ENCODE measurements around the gene FPGS. TPM values are rescaled to one million over a fixed set of nuclear protein-coding genes. Genes with fewer than 3 reads are reported as not detected.
A peak's percentile ranks its signal among the peaks of the same experiment; 100 is the strongest.

The FPGS gene
- total and polyA plus RNA-seq, 4 donors: 42.5 to 115 (median 93.6) TPM

- H3K27ac ChIP-seq (ENCODE audit: low read depth in 1 of 2, low read length in 1 of 2): peak overlapping the region in 1 of 2 donors; percentile 71
- no peak overlapping the region for H3K9ac ChIP-seq (ENCODE audit: insufficient read depth in 1 of 2, low read length in 2 of 2)
- H3K4me1 ChIP-seq (ENCODE audit: control insufficient read depth in 5 of 5, insufficient read depth in 5 of 5, low read length in 5 of 5): peaks cover 0 to 10% (median 4%) of the 10 kb centered on the region in 5 donors
- no peaks in the 10 kb centered on the region for H3K9me3 ChIP-seq (ENCODE audit: control insufficient read depth in 4 of 4, insufficient read depth in 3 of 4, low read length in 3 of 4)
- DNase-seq (no peak), ATAC-seq (ENCODE audit: insufficient read depth, low FRiP score) (no peak)
- 42 to 55% methylated on average over 5 of the region's 5 CpGs for WGBS, 2 donors
- peaks cover 0 to 3% (median under 1%) of the 10 kb centered on the region in 4 donors for H3K36me3 ChIP-seq (ENCODE audit: control insufficient read depth in 4 of 4, insufficient read depth in 4 of 4, low read length in 4 of 4)
- no peak overlapping the region for H3K4me3 ChIP-seq
- no peak for TF ChIP-seq CTCF (IDR thresholded peaks at IDR 0.05; ENCODE audit: control extremely low read depth, extremely low read depth)
- no peaks in the 10 kb centered on the region for H3K27me3 ChIP-seq (ENCODE audit: control insufficient read depth in 3 of 3, insufficient read depth in 3 of 3, low read length in 2 of 3)
These were observed 25.8 kb upstream of the FPGS start for GRCh38 chr9:127776924-127777289.

GRCh38 chr9:127777368-127777980, 25.2 kb upstream of the FPGS start:
- peak overlapping the region in 1 of 2 donors; percentile 5 for H3K27ac ChIP-seq (ENCODE audit: low read depth in 1 of 2, low read length in 1 of 2)
- H3K4me1 ChIP-seq (ENCODE audit: control insufficient read depth in 5 of 5, insufficient read depth in 5 of 5, low read length in 5 of 5): peaks cover 0 to 10% (median 4%) of the 10 kb centered on the region in 5 donors
- no peaks in the 10 kb centered on the region for H3K9me3 ChIP-seq (ENCODE audit: control insufficient read depth in 4 of 4, insufficient read depth in 3 of 4, low read length in 3 of 4)
- H3K4me3 ChIP-seq: no peak overlapping the region
- 31 to 63% methylated on average over 18 of the region's 18 CpGs for WGBS, 2 donors
- H3K27me3 ChIP-seq (ENCODE audit: control insufficient read depth in 3 of 3, insufficient read depth in 3 of 3, low read length in 2 of 3): no peaks in the 10 kb centered on the region
- no peak for TF ChIP-seq CTCF (IDR thresholded peaks at IDR 0.05; ENCODE audit: control extremely low read depth, extremely low read depth)
- no peak for DNase-seq
- H3K9ac ChIP-seq (ENCODE audit: insufficient read depth in 1 of 2, low read length in 2 of 2): no peak overlapping the region
- no peak for ATAC-seq (ENCODE audit: insufficient read depth, low FRiP score)
- peaks cover 0 to 3% (median under 1%) of the 10 kb centered on the region in 4 donors for H3K36me3 ChIP-seq (ENCODE audit: control insufficient read depth in 4 of 4, insufficient read depth in 4 of 4, low read length in 4 of 4)

GRCh38 chr9:127778280-127779135, 24.2 kb upstream of the FPGS start, which contains the start of gene SH2D3C:
Gene SH2D3C (minus strand): TSS chr9:127778666. CDS start chr9:127778627, 39 bp downstream.
- Histone ChIP-seq H3K27me3 (ENCODE audit: control insufficient read depth in 3 of 3, insufficient read depth in 3 of 3, low read length in 2 of 3) (no peaks in the 10 kb centered on the region), H3K36me3 (ENCODE audit: control insufficient read depth in 4 of 4, insufficient read depth in 4 of 4, low read length in 4 of 4) (peaks cover 0 to 3% (median under 1%) of the 10 kb centered on the region in 4 donors), H3K4me3 (no peak within 1 kb of the TSS), H3K4me1 (ENCODE audit: control insufficient read depth in 5 of 5, insufficient read depth in 5 of 5, low read length in 5 of 5) (peaks cover 0 to 10% (median 5%) of the 10 kb centered on the region in 5 donors), H3K9me3 (ENCODE audit: control insufficient read depth in 4 of 4, insufficient read depth in 3 of 4, low read length in 3 of 4) (no peaks in the 10 kb centered on the region), H3K9ac (ENCODE audit: insufficient read depth in 1 of 2, low read length in 2 of 2) (peak within 1 kb of the TSS in 1 of 2 donors; percentile 42), H3K27ac (ENCODE audit: low read depth in 1 of 2, low read length in 1 of 2) (peak within 1 kb of the TSS in 1 of 2 donors; percentile 87)
- WGBS, 2 donors: 11 to 35% methylated on average over 13 of the region's 13 CpGs
- peak; percentile 38 to 56 (median 41) for DNase-seq
- TF ChIP-seq CTCF (IDR thresholded peaks at IDR 0.05; ENCODE audit: control extremely low read depth, extremely low read depth): no peak
- ATAC-seq (ENCODE audit: insufficient read depth, low FRiP score): peak; percentile 9

Data from lung (tissue), 12 donors.